ENCODE results near the gene TMPRSS3. TPM values are rescaled to one million over a fixed set of nuclear protein-coding genes. Genes with fewer than 3 reads are reported as not detected.

The TMPRSS3 gene
- total RNA-seq, 6 experiments from 2014 or later: 0.22 to 0.97 (median 0.71) TPM

GRCh38 chr21:42414066-42414465 lies 18.2 kb upstream of the TMPRSS3 start:
- DNase-seq (no peak), ATAC-seq (no peak)
- 72% methylated on average over 8 of the region's 8 CpGs for WGBS (ENCODE audit: insufficient coverage, low coverage, low lambda C conversion rate, missing lambda C conversion rate)
- H3K27ac ChIP-seq: no peak overlapping the region
- no peak overlapping the region for H3K4me3 ChIP-seq
- no peaks in the 10 kb centered on the region for H3K27me3 ChIP-seq
- TF ChIP-seq CTCF (IDR thresholded peaks at IDR 0.05) (no peak), POLR2A (IDR thresholded peaks at IDR 0.05) (no peak)
- H3K9me3 ChIP-seq: no peaks in the 10 kb centered on the region
- no peaks in the 10 kb centered on the region for H3K4me1 ChIP-seq
- intact Hi-C loops (cut with DNase I): no loop called here
- H3K36me3 ChIP-seq: no peaks in the 10 kb centered on the region

- Histone ChIP-seq H3K36me3 (no peaks in the 10 kb centered on the region), H3K4me1 (no peaks in the 10 kb centered on the region), H3K9me3 (no peaks in the 10 kb centered on the region), H3K27ac (no peak overlapping the region), H3K27me3 (no peaks in the 10 kb centered on the region), H3K4me3 (no peak overlapping the region)
- WGBS (ENCODE audit: insufficient coverage, low coverage, low lambda C conversion rate, missing lambda C conversion rate): 76% methylated on average over 2 of the region's 4 CpGs
- intact Hi-C loops (cut with DNase I): no loop called here
- TF ChIP-seq POLR2A (IDR thresholded peaks at IDR 0.05): no peak
- no peak for TF ChIP-seq CTCF (IDR thresholded peaks at IDR 0.05)
- DNase-seq (no peak), ATAC-seq (no peak)
Observed at GRCh38 chr21:42413500-42413899, 17.6 kb upstream of the TMPRSS3 start.

GRCh38 chr21:42413093-42413492 lies 17.2 kb upstream of the TMPRSS3 start:
- no peak for DNase-seq
- H3K36me3 ChIP-seq: no peaks in the 10 kb centered on the region
- no peaks in the 10 kb centered on the region for H3K27me3 ChIP-seq
- TF ChIP-seq CTCF (IDR thresholded peaks at IDR 0.05) (no peak), POLR2A (IDR thresholded peaks at IDR 0.05) (no peak)
- 81% methylated on average over 3 of the region's 14 CpGs for WGBS (ENCODE audit: insufficient coverage, low coverage, low lambda C conversion rate, missing lambda C conversion rate)
- no peaks in the 10 kb centered on the region for H3K9me3 ChIP-seq
- H3K4me1 ChIP-seq: no peaks in the 10 kb centered on the region
- H3K4me3 ChIP-seq: no peak overlapping the region
- no peak overlapping the region for H3K27ac ChIP-seq
- no peak for ATAC-seq
- intact Hi-C loops (cut with DNase I): no loop called here

- no peaks in the 10 kb centered on the region for H3K27me3 ChIP-seq
- no peak overlapping the region for H3K27ac ChIP-seq
- intact Hi-C loops (cut with DNase I): no loop called here
- no peaks in the 10 kb centered on the region for H3K4me1 ChIP-seq
- H3K4me3 ChIP-seq: no peak overlapping the region
- no peak for TF ChIP-seq POLR2A (IDR thresholded peaks at IDR 0.05)
- no peak for TF ChIP-seq CTCF (IDR thresholded peaks at IDR 0.05)
- 75% methylated on average over 5 of the region's 5 CpGs for WGBS (ENCODE audit: insufficient coverage, low coverage, low lambda C conversion rate, missing lambda C conversion rate)
- H3K9me3 ChIP-seq: no peaks in the 10 kb centered on the region
- ATAC-seq: no peak
- no peak for DNase-seq
- H3K36me3 ChIP-seq: no peaks in the 10 kb centered on the region
Observed at GRCh38 chr21:42412636-42412933, 16.7 kb upstream of the TMPRSS3 start.
